ENCODE data around the gene AHRR.

GRCh38 chr5:451587-452458 is 130.3 kb downstream of the AHRR start:
- TF ChIP-seq CTCF (conservative IDR thresholded peaks at IDR 0.05 in 1 of 2, IDR thresholded peaks at IDR 0.05 in 1 of 2; ENCODE audit: low read depth in 1 of 2, low read length in 2 of 2) (no peak), EZH2 (IDR thresholded peaks at IDR 0.05; ENCODE audit: low read length, missing control alignments) (no peak)

All from fibroblast of lung (primary cell).